Astrocyte (in vitro differentiated cells and primary cell): Measurements from ENCODE around the gene LRRC4.

ENCODE experiments used
- EZH2 ChIP-seq: IDR thresholded peaks from 2 replicates; pipeline ENCODE4 v1.6.1; 2012; ENCODE audit warnings: mild to moderate bottlenecking, low read length, inconsistent platforms; ENCODE audit not compliant: insufficient read depth
- TF ChIP-seq, protein P1 (sequence below): IDR thresholded peaks from 2 replicates; pipeline ENCODE4 v1.5.1; 2011; ENCODE audit warnings: low read depth, mild to moderate bottlenecking, inconsistent platforms, low read length, moderate library complexity; ENCODE audit not compliant: insufficient read depth

- TF ChIP-seq, protein P1, sequence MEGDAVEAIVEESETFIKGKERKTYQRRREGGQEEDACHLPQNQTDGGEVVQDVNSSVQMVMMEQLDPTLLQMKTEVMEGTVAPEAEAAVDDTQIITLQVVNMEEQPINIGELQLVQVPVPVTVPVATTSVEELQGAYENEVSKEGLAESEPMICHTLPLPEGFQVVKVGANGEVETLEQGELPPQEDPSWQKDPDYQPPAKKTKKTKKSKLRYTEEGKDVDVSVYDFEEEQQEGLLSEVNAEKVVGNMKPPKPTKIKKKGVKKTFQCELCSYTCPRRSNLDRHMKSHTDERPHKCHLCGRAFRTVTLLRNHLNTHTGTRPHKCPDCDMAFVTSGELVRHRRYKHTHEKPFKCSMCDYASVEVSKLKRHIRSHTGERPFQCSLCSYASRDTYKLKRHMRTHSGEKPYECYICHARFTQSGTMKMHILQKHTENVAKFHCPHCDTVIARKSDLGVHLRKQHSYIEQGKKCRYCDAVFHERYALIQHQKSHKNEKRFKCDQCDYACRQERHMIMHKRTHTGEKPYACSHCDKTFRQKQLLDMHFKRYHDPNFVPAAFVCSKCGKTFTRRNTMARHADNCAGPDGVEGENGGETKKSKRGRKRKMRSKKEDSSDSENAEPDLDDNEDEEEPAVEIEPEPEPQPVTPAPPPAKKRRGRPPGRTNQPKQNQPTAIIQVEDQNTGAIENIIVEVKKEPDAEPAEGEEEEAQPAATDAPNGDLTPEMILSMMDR: no peak
- no peak for TF ChIP-seq EZH2
Measured at GRCh38 chr7:127980901-127981300, 50.3 kb downstream of the LRRC4 start.
